GM23338 (cell line): ENCODE data around the gene SNX17. TPM values are rescaled to one million over a fixed set of nuclear protein-coding genes. Genes with fewer than 3 reads are reported as not detected.
A peak's percentile ranks its signal among the peaks of the same experiment; 100 is the strongest.

Experiments
- ATAC-seq: fragments of 200-7000 bp; cut with Tn5 transposase; 3 replicates; pipeline ENCODE4 v1.9.1; 2020
- DNase-seq: peaks from one replicate; pipeline ENCODE4 v3.0.0-alpha.2; 2015; ENCODE audit warnings: low spot score
- H2AFZ ChIP-seq: fragments of 200-600 bp; sonication (generic); 2 replicates; pipeline ENCODE4 v1.8.0; 2016; ENCODE audit warnings: antibody characterized with exemption, mild to moderate bottlenecking, moderate library complexity
- H3F3A ChIP-seq: fragments of 200-600 bp; sonication (generic); replicated peaks from 2 replicates; pipeline ENCODE4 v1.8.0; 2017; ENCODE audit warnings: antibody characterized with exemption, mixed run types, low read depth
- H3K27ac ChIP-seq: fragments of 200-600 bp; sonication (generic); 2 replicates; pipeline ENCODE4 v1.6.1; 2016; ENCODE audit warnings: low read depth
- H3K27me3 ChIP-seq: fragments of 200-600 bp; sonication (generic); 2 replicates; pipeline ENCODE4 v1.8.0; 2016; ENCODE audit warnings: mild to moderate bottlenecking, mixed run types, moderate library complexity; ENCODE audit not compliant: insufficient read depth
- H3K36me3 ChIP-seq: fragments of 200-600 bp; sonication (generic); 2 replicates; pipeline ENCODE4 v1.8.0; 2016; ENCODE audit warnings: mild to moderate bottlenecking; ENCODE audit not compliant: insufficient read depth
- H3K4me1 ChIP-seq: fragments of 200-600 bp; sonication (generic); 2 replicates; pipeline ENCODE4 v1.8.0; 2016; ENCODE audit warnings: mild to moderate bottlenecking, moderate library complexity; ENCODE audit not compliant: insufficient read depth
- H3K4me2 ChIP-seq: fragments of 200-600 bp; sonication (generic); 2 replicates; pipeline ENCODE4 v1.7.1; 2017; ENCODE audit warnings: mixed run types
- H3K4me3 ChIP-seq: fragments of 200-600 bp; sonication (generic); 2 replicates; pipeline ENCODE4 v1.6.1; 2016; ENCODE audit warnings: mixed run types
- H3K79me2 ChIP-seq: fragments of 200-600 bp; sonication (generic); replicated peaks from 2 replicates; pipeline ENCODE4 v1.8.0; 2017; ENCODE audit warnings: mild to moderate bottlenecking; ENCODE audit not compliant: insufficient read depth
- H3K9me2 ChIP-seq: fragments of 200-600 bp; sonication (generic); 2 replicates; pipeline ENCODE4 v1.8.0; 2017; ENCODE audit not compliant: insufficient read depth
- H4K20me1 ChIP-seq: fragments of 200-600 bp; sonication (generic); replicated peaks from 2 replicates; pipeline ENCODE4 v1.8.0; 2017; ENCODE audit warnings: mild to moderate bottlenecking; ENCODE audit not compliant: insufficient read depth
- H3K27ac Mint-ChIP-seq: 2 replicates; pipeline ENCODE4 v1.8.0; 2020; ENCODE audit warnings: inconsistent platforms, mild to moderate bottlenecking, moderate library complexity, mixed read lengths
- H3K27me3 Mint-ChIP-seq: 3 replicates; pipeline ENCODE4 v1.8.0; 2022; ENCODE audit warnings: low read depth, mild to moderate bottlenecking, moderate library complexity, mixed read lengths, inconsistent platforms; ENCODE audit not compliant: insufficient read depth, poor library complexity
- H3K36me3 Mint-ChIP-seq: 3 replicates; pipeline ENCODE4 v1.8.0; 2021; ENCODE audit warnings: low read depth, mild to moderate bottlenecking, inconsistent platforms, moderate library complexity, mixed read lengths
- H3K4me1 Mint-ChIP-seq: 3 replicates; pipeline ENCODE4 v1.8.0; 2020; ENCODE audit warnings: mild to moderate bottlenecking, inconsistent platforms, mixed read lengths
- H3K4me3 Mint-ChIP-seq: 3 replicates; pipeline ENCODE4 v1.8.0; 2021; ENCODE audit warnings: moderate library complexity, mild to moderate bottlenecking, inconsistent platforms, mixed read lengths
- H3K9me3 Mint-ChIP-seq: 3 replicates; pipeline ENCODE4 v1.8.0; 2020; ENCODE audit warnings: moderate library complexity, mild to moderate bottlenecking, inconsistent platforms, mixed read lengths
- CTCF ChIP-seq, 2 experiments: fragments of 200-600 bp in 1 of 2; sonication (generic) in 1 of 2; conservative IDR thresholded peaks; 2 replicates each; pipeline versions ENCODE4 v1.5.1 to v1.6.1; 2016 to 2017; ENCODE audit warnings: antibody characterized with exemption in 2 of 2, low read depth in 2 of 2, mild to moderate bottlenecking in 2 of 2, moderate library complexity in 1 of 2
- ETS1 ChIP-seq: IDR thresholded peaks from 2 replicates; pipeline ENCODE4 v1.6.1; 2016; ENCODE audit warnings: antibody characterized with exemption
- EZH2phosphoT487 ChIP-seq: fragments of 200-600 bp; sonication (generic); IDR thresholded peaks from one replicate; pipeline ENCODE4 v1.8.1; 2018; ENCODE audit warnings: antibody characterized with exemption; ENCODE audit not compliant: unreplicated experiment
- JUNB ChIP-seq: IDR thresholded peaks from one replicate; pipeline ENCODE4 v1.6.1; 2016; ENCODE audit warnings: antibody characterized with exemption; ENCODE audit not compliant: unreplicated experiment
- NANOG ChIP-seq: IDR thresholded peaks from 2 replicates; pipeline ENCODE4 v1.6.1; 2016; ENCODE audit warnings: antibody characterized with exemption, borderline replicate concordance
- ZNF114 ChIP-seq: fragments of 250-450 bp; sonication (Bioruptor Pico); IDR thresholded peaks from 2 replicates; pipeline ENCODE4 v1.5.0; 2020; ENCODE audit warnings: mild to moderate bottlenecking, moderate library complexity
- ZNF462 ChIP-seq: fragments of 250-450 bp; sonication (Bioruptor Pico); IDR thresholded peaks from 2 replicates; pipeline ENCODE4 v1.5.0; 2020; ENCODE audit warnings: mild to moderate bottlenecking, moderate library complexity
- polyA plus RNA-seq: library from polyadenylated mRNA; unstranded; fragments of >200 nt; fragmentation: Nextera tagmentation; extraction: Ambion mirVana; gene quantifications from 2 replicates; pipeline ENCODE4 v1.2.1, GENCODE V29; 2016
- total RNA-seq: library from RNA; depleted of rRNA; stranded (reverse); fragments of >200 nt; shearing (Covaris generic); gene quantifications from 2 replicates; pipeline ENCODE4 v1.2.3, GENCODE V29; 2014

SNX17 gene
- total and polyA plus RNA-seq, 2 experiments from 2014 or later = 34.0 to 58.0 TPM

- Histone ChIP-seq H3K79me2 (peaks cover 14% of the 10 kb centered on the region), H3K4me3 (no peak overlapping the region), H3K9me2 (no peaks in the 10 kb centered on the region), H3K27ac (0 out of 2 replicates have a peak overlapping the region, but pooled peaks have one; percentile 59), H3K27me3 (no peaks in the 10 kb centered on the region), H2AFZ (no peak overlapping the region), H4K20me1 (no peaks in the 10 kb centered on the region; the same call in 1 of the 2 replicates), H3K36me3 (peaks cover 38% of the 10 kb centered on the region), H3K4me2 (no peak overlapping the region), H3F3A (peaks cover 32% of the 10 kb centered on the region), H3K4me1 (peaks cover 7% of the 10 kb centered on the region)
- Mint-ChIP-seq H3K36me3 (peaks cover 78% of the 10 kb centered on the region), H3K4me3 (no peak overlapping the region), H3K9me3 (no peaks in the 10 kb centered on the region), H3K4me1 (peaks cover 17% of the 10 kb centered on the region), H3K27me3 (peaks cover 30% of the 10 kb centered on the region), H3K27ac (no peak overlapping the region)
- DNase-seq (peak; percentile 35), ATAC-seq (no peak)
- TF ChIP-seq CTCF (conservative IDR thresholded peaks at IDR 0.05; ENCODE audit: low read depth in 2 of 2) = peak; percentile 21 to 46; a peak in 3 of 4 replicates
- TF ChIP-seq EZH2phosphoT487 = no peak
These were observed 7.8 kb downstream of the SNX17 start for GRCh38 chr2:27378096-27378808.

- Mint-ChIP-seq H3K4me3 (peak overlapping the region; percentile 90), H3K27ac (no peak overlapping the region; the same call in 1 of the 2 replicates), H3K27me3 (peaks cover 27% of the 10 kb centered on the region), H3K36me3 (peaks cover 78% of the 10 kb centered on the region), H3K9me3 (no peaks in the 10 kb centered on the region), H3K4me1 (peaks cover 17% of the 10 kb centered on the region)
- H3K4me2 ChIP-seq = peak overlapping the region; percentile 99
- DNase-seq (no peak), ATAC-seq (no peak)
- H3K36me3 ChIP-seq = peaks cover 44% of the 10 kb centered on the region
- no peaks in the 10 kb centered on the region for H3K27me3 ChIP-seq
- peaks cover 7% of the 10 kb centered on the region for H3K4me1 ChIP-seq
- no peaks in the 10 kb centered on the region for H3K9me2 ChIP-seq
- peaks cover 14% of the 10 kb centered on the region for H3K79me2 ChIP-seq
- peaks cover 36% of the 10 kb centered on the region for H3F3A ChIP-seq
- H3K4me3 ChIP-seq = peak overlapping the region; percentile 99
- peak overlapping the region; percentile 99 for H3K27ac ChIP-seq
- H2AFZ ChIP-seq = no peak overlapping the region
- no peaks in the 10 kb centered on the region; the same call in none of the 2 replicates for H4K20me1 ChIP-seq
- no peak for TF ChIP-seq EZH2phosphoT487
- TF ChIP-seq ZNF114 (CRISPR knock-in tag) = no peak
- no peak for TF ChIP-seq ETS1
- no peak for TF ChIP-seq ZNF462 (CRISPR knock-in tag)
- TF ChIP-seq CTCF (conservative IDR thresholded peaks at IDR 0.05; ENCODE audit: low read depth in 2 of 2) = no peak
- no peak for TF ChIP-seq NANOG
- TF ChIP-seq JUNB = no peak
These were observed 8.4 kb downstream of the SNX17 start for GRCh38 chr2:27378809-27379290.
